Urinary bladder (tissue), 4 donors: ENCODE measurements around the gene ASB7. TPM values are rescaled to one million over a fixed set of nuclear protein-coding genes. Genes with fewer than 3 reads are reported as not detected.

Experiments
- DNase-seq: peaks from one replicate; pipeline ENCODE4 v3.0.0-alpha.2; 2015; ENCODE audit errors: extremely low spot score
- H3K27ac ChIP-seq: one replicate; pipeline ENCODE4 v1.5.1; 2013; ENCODE audit warnings: low read depth, mild to moderate bottlenecking, moderate library complexity
- H3K36me3 ChIP-seq: one replicate; pipeline ENCODE4 v1.6.1; 2013; ENCODE audit warnings: mild to moderate bottlenecking, moderate library complexity; ENCODE audit not compliant: insufficient read depth
- H3K4me1 ChIP-seq: one replicate; pipeline ENCODE4 v1.6.1; 2013; ENCODE audit warnings: mild to moderate bottlenecking, moderate library complexity; ENCODE audit not compliant: insufficient read depth
- H3K4me3 ChIP-seq: one replicate; pipeline ENCODE4 v1.5.1; 2013; ENCODE audit warnings: low read depth, low read length
- WGBS: extraction: QIAGEN DNeasy Blood & Tissue Kit; methylation state at CpG from one replicate; pipeline ENCODE4 v1.1.7; 2013; 5-methylcytosine and 5-hydroxymethylcytosine counted together
- polyA plus RNA-seq: library from polyadenylated mRNA; stranded (reverse); fragments of 200-250 nt; gene quantifications from one replicate; pipeline ENCODE4 v1.2.3, GENCODE V29; 2013
- total RNA-seq: library from RNA; depleted of rRNA; stranded (reverse); fragments of >200 nt; gene quantifications from one replicate; pipeline ENCODE4 v1.2.3, GENCODE V29; 2014
- donor health status: healthy with polysubstance abuse.
- donor health status: healthy.

The ASB7 gene
- total RNA-seq (16.5 TPM), polyA plus RNA-seq (8.5 TPM)

- peak; percentile 100 for DNase-seq
- Histone ChIP-seq H3K36me3 (no peaks in the 10 kb centered on the region), H3K27ac (peak within 1 kb of the TSS; percentile 31), H3K4me1 (peaks cover 1% of the 10 kb centered on the region), H3K4me3 (peak within 1 kb of the TSS; percentile 90)
- under 1% methylated on average over 51 of the region's 51 CpGs for WGBS
Measured at GRCh38 chr15:100602064-100602822, at the start of gene ASB7, which contains the start of gene LINS1. Gene ASB7, plus strand, starts transcription at chr15:100602589. Its CDS starts 9,628 bp downstream, at chr15:100612217. Gene LINS1, minus strand, starts transcription at chr15:100602184. Its CDS starts 21,342 bp downstream, at chr15:100580842.

GRCh38 chr15:100553468-100553867, 48.9 kb upstream of the ASB7 start:
- 94% methylated on average over 16 of the region's 16 CpGs for WGBS
- H3K36me3 ChIP-seq: no peaks in the 10 kb centered on the region
- no peaks in the 10 kb centered on the region for H3K4me1 ChIP-seq
- no peak overlapping the region for H3K4me3 ChIP-seq
- no peak for DNase-seq
- no peak overlapping the region for H3K27ac ChIP-seq

GRCh38 chr15:100558771-100559254, 43.6 kb upstream of the ASB7 start:
- Histone ChIP-seq H3K27ac (no peak overlapping the region), H3K4me1 (no peaks in the 10 kb centered on the region), H3K4me3 (no peak overlapping the region), H3K36me3 (no peaks in the 10 kb centered on the region)
- 94% methylated on average over 50 of the region's 50 CpGs for WGBS
- DNase-seq: no peak

- H3K27ac ChIP-seq: no peak overlapping the region
- WGBS: 76% methylated on average over 2 of the region's 2 CpGs
- no peaks in the 10 kb centered on the region for H3K36me3 ChIP-seq
- DNase-seq: no peak
- H3K4me1 ChIP-seq: no peaks in the 10 kb centered on the region
- H3K4me3 ChIP-seq: no peak overlapping the region
Measured at GRCh38 chr15:100559330-100559729, 43.1 kb upstream of the ASB7 start.

GRCh38 chr15:100560323-100560722, 42.1 kb upstream of the ASB7 start:
- Histone ChIP-seq H3K4me3 (no peak overlapping the region), H3K4me1 (no peaks in the 10 kb centered on the region), H3K36me3 (no peaks in the 10 kb centered on the region), H3K27ac (no peak overlapping the region)
- no peak for DNase-seq

GRCh38 chr15:100565591-100565990, 36.8 kb upstream of the ASB7 start:
- 86% methylated on average over 3 of the region's 3 CpGs for WGBS
- H3K4me3 ChIP-seq: no peak overlapping the region
- H3K36me3 ChIP-seq: no peaks in the 10 kb centered on the region
- no peak for DNase-seq
- H3K27ac ChIP-seq: no peak overlapping the region
- H3K4me1 ChIP-seq: no peaks in the 10 kb centered on the region

GRCh38 chr15:100566850-100567628, 35.4 kb upstream of the ASB7 start:
- Histone ChIP-seq H3K27ac (no peak overlapping the region), H3K4me3 (no peak overlapping the region), H3K36me3 (peaks cover 2% of the 10 kb centered on the region), H3K4me1 (no peaks in the 10 kb centered on the region)
- DNase-seq: no peak
- WGBS: 94% methylated on average over 6 of the region's 6 CpGs

GRCh38 chr15:100569391-100569790, 33.0 kb upstream of the ASB7 start:
- Histone ChIP-seq H3K36me3 (peaks cover 2% of the 10 kb centered on the region), H3K27ac (no peak overlapping the region), H3K4me3 (no peak overlapping the region), H3K4me1 (no peaks in the 10 kb centered on the region)
- no peak for DNase-seq
- 61% methylated on average over 8 of the region's 8 CpGs for WGBS

- no peak overlapping the region for H3K4me3 ChIP-seq
- peaks cover 2% of the 10 kb centered on the region for H3K36me3 ChIP-seq
- H3K27ac ChIP-seq: no peak overlapping the region
- H3K4me1 ChIP-seq: no peaks in the 10 kb centered on the region
- DNase-seq: no peak
- WGBS: 81% methylated on average over 3 of the region's 3 CpGs
Measured at GRCh38 chr15:100570275-100570674, 32.1 kb upstream of the ASB7 start.

- H3K36me3 ChIP-seq: peaks cover 2% of the 10 kb centered on the region
Measured at GRCh38 chr15:100570735-100571313, 31.6 kb upstream of the ASB7 start.

GRCh38 chr15:100571592-100572167, 30.7 kb upstream of the ASB7 start:
- no peak overlapping the region for H3K4me3 ChIP-seq
- no peak for DNase-seq
- peaks cover 2% of the 10 kb centered on the region for H3K36me3 ChIP-seq
- 91% methylated on average over 6 of the region's 6 CpGs for whole genome bisulfite sequencing
- H3K4me1 ChIP-seq: no peaks in the 10 kb centered on the region
- H3K27ac ChIP-seq: peak overlapping the region; percentile 23

More at GRCh38 chr15:100570735-100571313, 31.6 kb upstream of the ASB7 start:
- Histone ChIP-seq H3K27ac (no peak overlapping the region), H3K4me1 (no peaks in the 10 kb centered on the region), H3K4me3 (no peak overlapping the region)
- WGBS: 95% methylated on average over 4 of the region's 4 CpGs
- no peak for DNase-seq

GRCh38 chr15:100572362-100572983, 29.9 kb upstream of the ASB7 start:
- DNase-seq: no peak
- H3K27ac ChIP-seq: no peak overlapping the region
- peaks cover 2% of the 10 kb centered on the region for H3K36me3 ChIP-seq
- H3K4me3 ChIP-seq: no peak overlapping the region
- no peaks in the 10 kb centered on the region for H3K4me1 ChIP-seq
- 59% methylated on average over 4 of the region's 4 CpGs for WGBS

- WGBS: 72% methylated on average over 4 of the region's 4 CpGs
- no peak for DNase-seq
Measured at GRCh38 chr15:100573526-100573925, 28.9 kb upstream of the ASB7 start.

More at GRCh38 chr15:100573526-100573925, 28.9 kb upstream of the ASB7 start:
- Histone ChIP-seq H3K27ac (no peak overlapping the region), H3K36me3 (peaks cover 2% of the 10 kb centered on the region), H3K4me1 (no peaks in the 10 kb centered on the region), H3K4me3 (no peak overlapping the region)
